ENCODE results near the gene CR2.
"Not testable (repeated sequence)": the region's sequence is repeated elsewhere in the genome, so short reads cannot be mapped to it uniquely, and the experiment has no call there.

The CR2 gene

DNA sequence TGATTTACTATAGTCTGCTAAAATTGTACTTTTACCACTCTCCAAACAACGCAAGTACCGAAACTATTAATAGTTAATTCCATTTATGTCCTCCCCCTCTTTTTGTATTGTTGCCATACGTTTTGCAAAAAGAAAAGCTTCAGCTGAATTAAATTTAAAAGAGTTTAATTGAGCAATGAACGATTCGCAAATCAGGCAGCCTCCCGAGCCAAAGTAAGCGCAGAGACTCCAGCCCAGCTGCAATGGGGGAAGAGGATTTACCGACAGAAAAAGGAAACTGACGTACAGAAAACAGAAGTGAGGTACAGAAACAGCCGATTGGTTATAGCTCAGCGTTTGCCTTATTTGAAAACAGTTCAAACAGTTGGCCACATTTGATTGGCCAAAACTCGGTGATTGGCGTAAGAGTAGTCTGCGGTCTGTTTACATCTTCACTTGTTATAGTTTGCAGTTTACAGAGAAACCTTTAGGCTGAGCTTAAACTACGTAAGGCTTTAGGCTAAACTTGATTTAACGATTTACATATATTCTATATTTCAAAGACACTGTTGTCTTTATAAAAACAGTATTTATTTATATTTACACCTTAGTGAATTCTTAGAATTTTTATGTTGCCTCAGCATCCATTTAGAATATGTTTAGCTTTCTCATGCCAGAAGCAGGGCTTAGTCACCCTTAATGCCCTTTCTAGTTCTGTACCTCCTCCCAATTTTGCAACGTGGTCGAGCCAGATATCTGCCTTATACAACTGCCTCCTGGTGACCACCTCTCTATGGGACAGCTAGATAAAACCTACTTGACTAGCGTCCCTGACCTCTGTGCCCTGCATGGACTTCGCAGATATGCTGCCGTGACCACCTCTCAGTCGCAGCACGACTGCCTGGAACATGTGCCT, 65.6 kb downstream of the CR2 start:
- DNase-seq (ENCODE audit: low spot score) (no peak), ATAC-seq (ENCODE audit: low read depth) (no peak)
- Histone ChIP-seq H3K27ac (ENCODE audit: poor library complexity, severe bottlenecking) (no peak overlapping the region), H3K27me3 (ENCODE audit: insufficient read depth, poor library complexity, severe bottlenecking) (no peaks in the 10 kb centered on the region), H3K4me3 (ENCODE audit: severe bottlenecking) (no peak overlapping the region), H3K9me3 (ENCODE audit: severe bottlenecking) (no peaks in the 10 kb centered on the region), H3K4me1 (ENCODE audit: insufficient read depth, poor library complexity, severe bottlenecking) (no peaks in the 10 kb centered on the region), H3K36me3 (ENCODE audit: low read depth) (no peaks in the 10 kb centered on the region)
- no peak for TF ChIP-seq CTCF (IDR thresholded peaks at IDR 0.05; ENCODE audit: poor library complexity, severe bottlenecking)

DNA sequence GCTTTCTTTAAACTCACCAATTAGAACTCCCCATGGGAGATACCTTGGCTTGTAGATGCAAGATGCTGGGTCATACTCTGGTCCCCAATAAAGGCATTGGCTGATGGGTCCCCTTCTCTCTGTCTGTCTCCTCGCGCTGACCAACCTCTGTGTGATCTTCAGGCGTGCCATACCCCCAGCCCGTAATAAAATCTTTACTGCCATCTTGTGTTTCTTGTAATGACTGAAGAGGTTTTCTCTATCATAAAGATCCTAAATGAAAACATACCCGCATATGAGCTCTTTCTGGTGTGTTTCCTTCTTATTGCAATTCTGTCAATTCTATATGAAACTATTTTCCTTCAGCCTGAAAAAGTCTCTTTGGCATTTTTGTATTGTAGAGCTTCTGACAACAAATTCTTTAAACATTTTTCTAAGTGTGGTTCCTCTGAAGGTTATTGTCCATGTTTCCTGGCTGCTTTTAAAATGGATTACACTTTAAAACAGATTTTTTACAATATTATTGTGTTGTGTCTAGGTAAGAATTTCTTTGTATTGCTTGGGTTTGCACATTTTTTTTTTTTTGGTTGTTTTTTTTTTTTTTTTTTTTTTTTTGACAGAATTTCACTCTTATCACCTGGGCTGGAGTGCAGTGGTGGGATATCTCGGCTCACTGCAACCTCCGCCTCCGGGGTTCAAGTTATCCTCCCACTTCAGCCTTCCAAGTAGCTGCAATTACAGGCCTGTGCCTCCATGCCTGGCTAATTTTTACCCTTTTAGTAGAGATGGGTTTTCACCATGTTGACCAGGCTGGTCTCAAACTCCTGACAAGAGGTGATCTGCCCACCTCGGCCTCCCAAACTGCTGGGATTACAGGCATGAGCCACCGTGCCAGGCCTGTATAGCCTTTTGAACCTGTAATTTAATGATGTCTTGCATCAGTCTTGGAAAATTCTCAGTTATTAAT, 66.5 kb downstream of the CR2 start:
- H3K27ac ChIP-seq (ENCODE audit: poor library complexity, severe bottlenecking); H3K9me3 ChIP-seq (ENCODE audit: severe bottlenecking); H3K4me3 ChIP-seq (ENCODE audit: severe bottlenecking); DNase-seq (ENCODE audit: low spot score); H3K27me3 ChIP-seq (ENCODE audit: insufficient read depth, poor library complexity, severe bottlenecking); H3K4me1 ChIP-seq (ENCODE audit: insufficient read depth, poor library complexity, severe bottlenecking); H3K36me3 ChIP-seq (ENCODE audit: low read depth); ATAC-seq (ENCODE audit: low read depth): not testable (repeated sequence)

DNA sequence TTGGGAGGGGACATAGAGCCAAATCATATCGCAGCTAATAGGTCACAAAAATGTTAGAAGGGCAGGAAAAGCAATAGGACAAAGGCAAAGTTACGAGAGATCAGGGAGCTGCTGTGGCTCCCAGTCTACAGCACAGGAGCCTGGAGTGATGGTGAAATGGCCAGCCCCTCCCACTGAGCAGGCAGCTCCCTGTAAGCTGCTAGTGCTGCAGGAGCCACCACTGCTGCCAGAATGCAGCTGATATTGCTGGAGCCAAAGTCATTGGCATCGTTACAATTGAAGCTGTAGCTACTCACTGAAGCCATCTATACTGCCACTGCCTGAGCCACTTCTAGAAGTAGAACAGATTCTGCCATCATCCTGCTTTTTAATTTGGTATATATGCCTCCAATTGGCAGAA, 71.1 kb downstream of the CR2 start:
- H3K4me3 ChIP-seq (ENCODE audit: severe bottlenecking); ATAC-seq (ENCODE audit: low read depth); H3K27me3 ChIP-seq (ENCODE audit: insufficient read depth, poor library complexity, severe bottlenecking); DNase-seq (ENCODE audit: low spot score); H3K9me3 ChIP-seq (ENCODE audit: severe bottlenecking); H3K4me1 ChIP-seq (ENCODE audit: insufficient read depth, poor library complexity, severe bottlenecking); H3K36me3 ChIP-seq (ENCODE audit: low read depth); H3K27ac ChIP-seq (ENCODE audit: poor library complexity, severe bottlenecking): not testable (repeated sequence)

- ATAC-seq (ENCODE audit: low read depth): peak; percentile 50; the same call in 1 of the 3 replicates
- not testable (repeated sequence) for H3K27me3 ChIP-seq (ENCODE audit: insufficient read depth, poor library complexity, severe bottlenecking); H3K4me3 ChIP-seq (ENCODE audit: severe bottlenecking)
These were observed 74.3 kb downstream of the CR2 start for GRCh38 chr1:207528401-207528800.

DNA sequence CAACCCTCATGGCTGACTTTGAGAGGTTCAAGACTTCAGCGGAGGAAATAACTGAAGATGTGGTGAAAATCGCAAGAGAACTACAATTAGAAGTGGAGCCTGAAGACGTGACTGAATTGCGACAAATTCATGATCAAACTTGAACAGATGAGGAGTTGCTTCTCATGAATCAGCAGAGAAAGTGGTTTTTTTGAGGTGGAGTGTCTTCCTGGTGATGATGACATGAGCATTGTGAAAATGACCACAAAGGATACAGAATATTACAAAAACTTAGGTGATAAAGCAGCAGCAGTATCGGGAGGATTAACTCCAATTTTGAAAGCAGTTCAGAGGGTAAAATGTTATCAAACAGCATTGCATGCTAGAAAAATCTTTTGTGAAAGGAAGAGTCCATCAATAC, 82.1 kb downstream of the CR2 start:
- not testable (repeated sequence) for H3K27ac ChIP-seq (ENCODE audit: poor library complexity, severe bottlenecking); ATAC-seq (ENCODE audit: low read depth); DNase-seq (ENCODE audit: low spot score); H3K4me1 ChIP-seq (ENCODE audit: insufficient read depth, poor library complexity, severe bottlenecking); H3K9me3 ChIP-seq (ENCODE audit: severe bottlenecking); H3K36me3 ChIP-seq (ENCODE audit: low read depth); H3K27me3 ChIP-seq (ENCODE audit: insufficient read depth, poor library complexity, severe bottlenecking); H3K4me3 ChIP-seq (ENCODE audit: severe bottlenecking)

More at GRCh38 chr1:207528401-207528800, 74.3 kb downstream of the CR2 start:
- not testable (repeated sequence) for DNase-seq (ENCODE audit: low spot score); H3K4me1 ChIP-seq (ENCODE audit: insufficient read depth, poor library complexity, severe bottlenecking); H3K36me3 ChIP-seq (ENCODE audit: low read depth); H3K27ac ChIP-seq (ENCODE audit: poor library complexity, severe bottlenecking); H3K9me3 ChIP-seq (ENCODE audit: severe bottlenecking)
